KMS-11 (cell line): ENCODE results near the gene AKNAD1.

ENCODE experiments used
- H2AFZ ChIP-seq: fragments of 200-600 bp; sonication (generic); 2 replicates; pipeline ENCODE4 v1.6.1; 2016; ENCODE audit warnings: antibody characterized with exemption, mixed run types, low read depth
- H3K27ac ChIP-seq: fragments of 200-600 bp; sonication (generic); 2 replicates; pipeline ENCODE4 v1.6.1; 2016; ENCODE audit warnings: mild to moderate bottlenecking, mixed run types
- H3K27me3 ChIP-seq: fragments of 200-600 bp; sonication (generic); 2 replicates; pipeline ENCODE4 v1.6.1; 2017; ENCODE audit warnings: mild to moderate bottlenecking, low read depth, mixed run types, moderate library complexity; ENCODE audit not compliant: insufficient read depth
- H3K36me3 ChIP-seq: fragments of 200-600 bp; sonication (generic); 2 replicates; pipeline ENCODE4 v1.6.1; 2017; ENCODE audit warnings: mild to moderate bottlenecking, mixed run types; ENCODE audit not compliant: insufficient read depth
- H3K4me1 ChIP-seq: fragments of 200-600 bp; sonication (generic); 2 replicates; pipeline ENCODE4 v1.6.1; 2016; ENCODE audit warnings: mild to moderate bottlenecking, low read depth, mixed run types; ENCODE audit not compliant: poor library complexity, severe bottlenecking
- H3K4me2 ChIP-seq: fragments of 200-600 bp; sonication (generic); 2 replicates; pipeline ENCODE4 v1.7.0; 2016; ENCODE audit warnings: mild to moderate bottlenecking, mixed run types
- H3K4me3 ChIP-seq: fragments of 200-600 bp; sonication (generic); IDR thresholded peaks from 2 replicates; pipeline ENCODE4 v1.6.1; 2017; ENCODE audit warnings: low read depth, low read length, mixed read lengths; ENCODE audit not compliant: insufficient read depth
- H3K79me2 ChIP-seq: fragments of 200-600 bp; sonication (generic); 2 replicates; pipeline ENCODE4 v1.6.1; 2016; ENCODE audit warnings: low read depth, mixed run types; ENCODE audit not compliant: insufficient read depth
- H3K9ac ChIP-seq: fragments of 200-600 bp; sonication (generic); 2 replicates; pipeline ENCODE4 v1.6.1; 2016; ENCODE audit warnings: mild to moderate bottlenecking, mixed run types
- H4K20me1 ChIP-seq: fragments of 200-600 bp; sonication (generic); 2 replicates; pipeline ENCODE4 v1.6.1; 2016; ENCODE audit warnings: mild to moderate bottlenecking, mixed run types; ENCODE audit not compliant: insufficient read depth
- CTCF ChIP-seq: fragments of 200-600 bp; sonication (generic); conservative IDR thresholded peaks from 2 replicates; pipeline ENCODE4 v1.6.1; 2017; ENCODE audit warnings: low read depth, mild to moderate bottlenecking, antibody characterized with exemption, low read length, moderate library complexity, mixed read lengths

The AKNAD1 gene

GRCh38 chr1:108767708-108768107 is 89.2 kb downstream of the AKNAD1 start:
- Histone ChIP-seq H3K4me1 (no peaks in the 10 kb centered on the region), H2AFZ (no peak overlapping the region), H3K27ac (no peak overlapping the region), H3K4me3 (no peak overlapping the region), H3K79me2 (no peaks in the 10 kb centered on the region), H3K36me3 (no peaks in the 10 kb centered on the region), H3K9ac (no peak overlapping the region), H3K4me2 (no peak overlapping the region), H3K27me3 (no peaks in the 10 kb centered on the region), H4K20me1 (no peaks in the 10 kb centered on the region)
- no peak for TF ChIP-seq CTCF

GRCh38 chr1:108767115-108767514 is 89.8 kb downstream of the AKNAD1 start:
- no peaks in the 10 kb centered on the region for H4K20me1 ChIP-seq
- no peak overlapping the region for H3K4me2 ChIP-seq
- H3K9ac ChIP-seq = no peak overlapping the region
- H3K36me3 ChIP-seq = no peaks in the 10 kb centered on the region
- no peaks in the 10 kb centered on the region for H3K4me1 ChIP-seq
- no peak overlapping the region for H3K4me3 ChIP-seq
- H3K27me3 ChIP-seq = no peaks in the 10 kb centered on the region
- no peaks in the 10 kb centered on the region for H3K79me2 ChIP-seq
- no peak overlapping the region for H2AFZ ChIP-seq
- no peak for TF ChIP-seq CTCF
- H3K27ac ChIP-seq = no peak overlapping the region
